ENCODE measurements around the gene FGFRL1. TPM values are rescaled to one million over a fixed set of nuclear protein-coding genes. Genes with fewer than 3 reads are reported as not detected.
A peak's percentile ranks its signal among the peaks of the same experiment; 100 is the strongest.

FGFRL1 gene
- total and polyA plus RNA-seq, 2 of the 13 experiments (the other 11 are each of a cell fraction or from before 2014, with no cell fraction given): 19.1 to 30.6 TPM

DNA sequence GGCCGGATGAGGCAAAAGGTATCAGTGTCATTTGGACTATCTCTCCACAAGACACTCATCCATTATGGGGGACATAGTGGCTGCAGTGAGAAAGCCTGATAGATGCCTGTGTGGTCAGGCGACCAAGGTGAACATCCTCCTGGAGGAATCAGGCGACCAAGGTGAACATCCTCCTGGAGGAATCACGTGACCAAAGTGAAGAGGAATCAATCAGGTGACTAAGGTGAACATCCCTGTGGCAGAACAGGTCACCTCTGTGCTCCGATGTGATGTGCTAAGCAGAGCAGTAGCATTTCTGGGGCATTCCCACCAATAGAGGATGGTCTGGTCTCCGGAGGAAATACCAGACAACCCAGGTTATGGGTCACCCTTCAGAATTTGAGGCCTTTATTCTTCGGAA is 58.0 kb downstream of the FGFRL1 start (continued):
- no peak for TF ChIP-seq ZBTB4 (CRISPR knock-in tag; IDR thresholded peaks at IDR 0.05; ENCODE audit: borderline replicate concordance)

GRCh38 chr4:1072830-1073446 is 61.5 kb downstream of the FGFRL1 start:
- in situ Hi-C loops (cut with HindIII; ENCODE audit: extremely low pct_ligation_motif_present, low pct_unique_long_range_greater_than_20kb) (no loop called here), intact Hi-C loops (cut with micrococcal nuclease; ENCODE audit: unreplicated experiment) (loop anchor here (5.0 kb wide), 1 partner anchor 36 kb away; no protein-coding TSS in a partner anchor)
- Histone ChIP-seq H3K4me3 (replicated peaks in 1 of 3; ENCODE audit: insufficient read depth in 1 of 3, low read depth in 2 of 3, low read length in 3 of 3) (no peak overlapping the region), H3K4me1 (ENCODE audit: insufficient read depth, low read length) (peaks cover 11% of the 10 kb centered on the region), H3K36me3 (replicated peaks in 1 of 2; ENCODE audit: control insufficient read depth in 1 of 2, insufficient read depth in 2 of 2, low read length in 2 of 2) (no peaks in the 10 kb centered on the region), H3K9ac (ENCODE audit: insufficient read depth, low read depth, low read length) (no peak overlapping the region), H3K27me3 (ENCODE audit: control insufficient read depth in 1 of 2, insufficient read depth in 2 of 2, low read length in 2 of 2) (peaks cover 1 to 49% of the 10 kb centered on the region in 2 experiments; a peak in 3 of 5 replicates), H4K20me1 (ENCODE audit: insufficient read depth, low read length) (no peaks in the 10 kb centered on the region), H3K9me3 (ENCODE audit: low read length) (no peaks in the 10 kb centered on the region), H3K4me2 (ENCODE audit: low read depth, low read length) (peak overlapping the region; percentile 33), H2AFZ (ENCODE audit: low read length) (no peak overlapping the region), H3K79me2 (ENCODE audit: insufficient read depth, low read length) (no peaks in the 10 kb centered on the region), H3K27ac (ENCODE audit: extremely low read length, insufficient read depth, low read length) (no peak overlapping the region)
- ATAC-seq: peak; percentile 98
- ChIA-PET POLR2A (no interaction called here), CTCF (ENCODE audit: low intra/inter-chr PET ratio, low total read pairs) (no interaction called here)
- 21% methylated on average over 11 of the region's 11 CpGs for WGBS (ENCODE audit: low lambda C conversion rate)
- FAIRE-seq: peak; percentile 89
- DNase-seq (ENCODE audit: low spot score): peak; percentile 72
- BruUV-seq (replicated peaks): no TSS peak
- no peak for TF ChIP-seq PHF20 (CRISPR knock-in tag; IDR thresholded peaks at IDR 0.05)
- TF ChIP-seq SIX1 (CRISPR knock-in tag; IDR thresholded peaks at IDR 0.05; ENCODE audit: borderline replicate concordance): no peak
- TF ChIP-seq ZNF644 (CRISPR knock-in tag; IDR thresholded peaks at IDR 0.05; ENCODE audit: low read depth): peak; percentile 73; the same call in 1 of the 2 replicates
- TF ChIP-seq SMC3 (IDR thresholded peaks at IDR 0.05; ENCODE audit: low read length): peak; percentile 72
- no peak for TF ChIP-seq PRPF4 (IDR thresholded peaks at IDR 0.05; ENCODE audit: low read depth, low read length, poor library complexity, severe bottlenecking)
- TF ChIP-seq, protein P1, sequence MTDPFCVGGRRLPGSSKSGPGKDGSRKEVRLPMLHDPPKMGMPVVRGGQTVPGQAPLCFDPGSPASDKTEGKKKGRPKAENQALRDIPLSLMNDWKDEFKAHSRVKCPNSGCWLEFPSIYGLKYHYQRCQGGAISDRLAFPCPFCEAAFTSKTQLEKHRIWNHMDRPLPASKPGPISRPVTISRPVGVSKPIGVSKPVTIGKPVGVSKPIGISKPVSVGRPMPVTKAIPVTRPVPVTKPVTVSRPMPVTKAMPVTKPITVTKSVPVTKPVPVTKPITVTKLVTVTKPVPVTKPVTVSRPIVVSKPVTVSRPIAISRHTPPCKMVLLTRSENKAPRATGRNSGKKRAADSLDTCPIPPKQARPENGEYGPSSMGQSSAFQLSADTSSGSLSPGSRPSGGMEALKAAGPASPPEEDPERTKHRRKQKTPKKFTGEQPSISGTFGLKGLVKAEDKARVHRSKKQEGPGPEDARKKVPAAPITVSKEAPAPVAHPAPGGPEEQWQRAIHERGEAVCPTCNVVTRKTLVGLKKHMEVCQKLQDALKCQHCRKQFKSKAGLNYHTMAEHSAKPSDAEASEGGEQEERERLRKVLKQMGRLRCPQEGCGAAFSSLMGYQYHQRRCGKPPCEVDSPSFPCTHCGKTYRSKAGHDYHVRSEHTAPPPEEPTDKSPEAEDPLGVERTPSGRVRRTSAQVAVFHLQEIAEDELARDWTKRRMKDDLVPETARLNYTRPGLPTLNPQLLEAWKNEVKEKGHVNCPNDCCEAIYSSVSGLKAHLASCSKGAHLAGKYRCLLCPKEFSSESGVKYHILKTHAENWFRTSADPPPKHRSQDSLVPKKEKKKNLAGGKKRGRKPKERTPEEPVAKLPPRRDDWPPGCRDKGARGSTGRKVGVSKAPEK (CRISPR knock-in tag; IDR thresholded peaks at IDR 0.05; ENCODE audit: borderline replicate concordance): no peak
- TF ChIP-seq FOXA3 (CRISPR knock-in tag; IDR thresholded peaks at IDR 0.05): peak; percentile 16; the same call in 1 of the 2 replicates
- no peak for TF ChIP-seq GPN1 (CRISPR knock-in tag; IDR thresholded peaks at IDR 0.05; ENCODE audit: borderline replicate concordance)
- no peak for TF ChIP-seq MBNL3 (CRISPR knock-in tag; conservative IDR thresholded peaks at IDR 0.05)
- TF ChIP-seq FOSL2 (CRISPR knock-in tag; IDR thresholded peaks at IDR 0.05): peak; percentile 48; the same call in 1 of the 2 replicates
- peak; percentile 37; the same call in 1 of the 2 replicates for TF ChIP-seq RAD21 (CRISPR knock-in tag; IDR thresholded peaks at IDR 0.05)
- TF ChIP-seq TFE3 (CRISPR knock-in tag; IDR thresholded peaks at IDR 0.05): no peak
- TF ChIP-seq ZBTB38 (CRISPR knock-in tag; IDR thresholded peaks at IDR 0.05): no peak
- no peak for TF ChIP-seq KDM4B (CRISPR knock-in tag; IDR thresholded peaks at IDR 0.05)
- TF ChIP-seq NFKB2 (CRISPR knock-in tag; IDR thresholded peaks at IDR 0.05; ENCODE audit: borderline replicate concordance): no peak

Measured in HepG2 (cell line).